Stimulated activated CD8-positive, alpha-beta memory T cell treated with anti-CD3 and anti-CD28 coated beads, Interleukin-15, amount 100 ng/mL, for 48 hours (primary cell): Measurements from ENCODE around the gene SFR1.

ENCODE experiments used
- DNase-seq, 2 donors: peaks; one replicate each; pipeline ENCODE4 v3.0.0-alpha.2; 2020; ENCODE audit warnings: low read depth in 2 of 2

SFR1 gene

DNA sequence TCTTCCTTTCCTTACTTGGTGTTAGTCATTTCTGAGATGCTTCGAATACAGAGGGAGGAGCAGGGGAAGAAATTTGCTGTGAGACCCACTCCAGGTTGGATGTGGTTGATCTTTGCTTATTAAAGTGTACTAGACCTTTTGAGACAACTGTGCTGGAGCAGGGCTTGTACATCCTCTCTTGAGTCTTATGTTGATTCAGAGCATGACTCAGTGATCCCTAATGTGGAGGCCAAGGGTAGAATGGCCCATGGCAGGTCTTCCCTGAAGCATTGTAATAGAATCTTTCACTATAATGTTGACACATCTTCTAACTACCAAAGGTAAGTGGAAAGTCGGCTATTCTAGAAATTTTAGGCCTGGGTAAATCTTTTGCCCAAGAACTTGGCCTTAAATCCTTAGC is 17.0 kb upstream of the SFR1 start:
- DNase-seq: no peak

DNA sequence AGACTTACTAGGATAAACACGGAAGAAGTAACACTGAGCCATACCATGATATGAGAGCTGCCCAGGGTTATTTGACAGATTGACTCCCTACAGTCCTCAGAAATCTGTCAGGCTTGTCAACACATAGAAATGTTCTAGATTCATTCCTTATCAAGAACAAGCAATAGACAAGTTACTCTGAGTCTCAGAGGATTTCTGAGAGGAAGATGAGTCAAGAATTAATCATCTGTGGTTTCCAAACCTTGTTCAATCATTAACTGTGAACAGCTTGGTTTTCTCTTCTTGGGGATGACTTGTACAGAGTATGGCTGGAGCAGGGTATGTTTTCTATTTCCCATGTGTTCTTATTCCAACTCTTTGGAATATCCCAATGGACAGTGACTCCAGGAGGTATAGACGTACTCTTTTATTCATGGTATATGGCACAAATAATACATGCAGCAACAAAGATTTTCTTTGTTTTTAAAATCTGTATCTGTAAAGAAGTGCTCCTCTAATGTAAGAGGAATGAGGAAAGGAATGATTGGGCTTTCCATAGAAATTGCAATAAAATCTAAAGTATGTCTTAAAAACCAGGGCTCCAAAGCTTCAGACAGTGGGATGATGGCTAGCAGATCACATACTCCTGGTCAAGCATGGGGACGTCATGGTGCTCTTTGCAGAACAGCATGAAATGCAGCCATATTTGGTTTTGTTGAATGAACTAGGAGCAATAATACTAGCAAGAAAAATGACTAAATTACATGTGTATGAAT is 11.9 kb upstream of the SFR1 start:
- DNase-seq: no peak

DNA sequence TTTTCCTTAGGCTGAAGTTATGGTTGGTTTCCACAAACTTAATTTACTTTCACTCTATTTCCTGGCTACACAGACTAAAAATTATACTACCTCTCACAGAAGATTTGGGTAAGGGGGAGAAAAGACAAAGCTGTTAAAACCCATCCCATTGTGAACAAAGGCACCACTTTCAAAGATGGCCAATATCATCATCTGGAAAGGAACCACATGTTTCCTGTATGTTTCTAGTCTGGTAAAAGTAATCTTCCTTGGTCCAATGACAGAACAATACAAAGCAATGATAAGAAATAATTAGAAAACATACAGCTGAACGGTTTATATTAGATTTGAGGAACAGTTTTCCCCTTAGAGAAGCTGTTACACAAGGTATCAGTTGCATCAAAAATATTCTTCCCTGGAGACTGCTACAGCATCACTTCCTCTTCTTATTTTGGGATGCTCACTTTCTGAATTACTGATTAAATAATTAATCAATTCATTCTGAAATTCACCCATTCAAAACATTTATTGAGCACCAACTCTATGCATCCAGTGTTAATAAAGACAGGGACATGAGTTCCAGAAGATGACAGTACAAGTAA is 8.5 kb upstream of the SFR1 start:
- DNase-seq: no peak

DNA sequence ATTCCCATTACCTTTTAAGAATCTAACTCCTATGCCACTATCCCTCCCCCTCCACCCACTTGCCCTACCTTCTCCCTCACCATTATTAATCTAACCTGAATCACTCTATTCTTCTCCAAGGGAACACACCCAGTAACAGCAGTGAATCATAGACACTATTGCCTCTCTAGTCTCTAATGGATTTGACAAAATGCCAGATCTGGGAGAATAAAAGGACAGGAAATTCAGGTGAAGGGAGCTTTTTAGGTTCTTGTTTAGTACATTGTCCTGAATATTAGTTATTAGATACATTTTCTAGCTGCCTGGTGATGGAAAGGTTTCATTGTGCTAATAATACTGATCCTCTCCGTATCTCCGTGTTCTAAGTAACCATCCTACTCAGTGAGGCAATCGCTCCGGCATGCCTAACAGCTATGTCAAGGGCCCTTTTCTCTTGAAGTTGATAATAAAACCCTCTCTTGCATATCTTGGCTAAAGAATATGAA is 4.1 kb upstream of the SFR1 start:
- DNase-seq: no peak

DNA sequence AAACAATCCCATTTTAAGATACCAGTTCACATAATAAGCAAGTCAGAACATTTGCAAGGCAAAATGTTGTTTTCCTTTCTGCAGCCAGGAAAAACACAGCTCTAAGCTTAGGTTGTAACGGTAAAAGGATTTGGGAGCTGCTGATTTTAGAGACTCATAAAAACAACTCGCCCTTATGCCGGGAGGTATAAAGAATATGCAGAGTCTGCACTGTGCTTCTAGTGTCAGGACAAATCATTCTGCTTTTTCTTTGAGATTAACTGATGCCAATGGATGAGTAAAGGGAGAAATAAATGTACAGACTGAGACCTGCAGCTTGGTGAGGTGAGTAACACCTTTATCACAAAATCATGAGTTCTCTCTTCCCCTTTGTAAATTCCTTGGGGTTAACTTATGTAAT is 2.0 kb upstream of the SFR1 start:
- DNase-seq: no peak

DNA sequence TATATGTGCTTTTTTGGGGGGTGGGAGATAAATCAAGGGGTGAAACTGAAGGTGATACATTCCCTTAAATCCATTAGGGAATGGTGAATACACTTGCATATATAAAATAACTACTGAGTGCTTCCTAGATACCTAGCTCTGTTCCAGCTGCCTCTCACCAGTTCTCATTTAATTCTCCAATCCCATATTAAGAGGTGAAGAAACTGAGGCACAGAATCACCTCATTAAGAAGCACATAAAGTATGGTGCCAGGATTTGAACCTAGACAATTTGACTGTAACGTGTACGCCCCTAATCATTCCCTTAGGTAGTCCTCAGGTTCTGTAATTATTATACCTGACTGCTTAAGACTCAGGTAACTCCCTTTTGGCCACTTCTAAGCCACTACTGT is 1.5 kb upstream of the SFR1 start:
- no peak for DNase-seq

DNA sequence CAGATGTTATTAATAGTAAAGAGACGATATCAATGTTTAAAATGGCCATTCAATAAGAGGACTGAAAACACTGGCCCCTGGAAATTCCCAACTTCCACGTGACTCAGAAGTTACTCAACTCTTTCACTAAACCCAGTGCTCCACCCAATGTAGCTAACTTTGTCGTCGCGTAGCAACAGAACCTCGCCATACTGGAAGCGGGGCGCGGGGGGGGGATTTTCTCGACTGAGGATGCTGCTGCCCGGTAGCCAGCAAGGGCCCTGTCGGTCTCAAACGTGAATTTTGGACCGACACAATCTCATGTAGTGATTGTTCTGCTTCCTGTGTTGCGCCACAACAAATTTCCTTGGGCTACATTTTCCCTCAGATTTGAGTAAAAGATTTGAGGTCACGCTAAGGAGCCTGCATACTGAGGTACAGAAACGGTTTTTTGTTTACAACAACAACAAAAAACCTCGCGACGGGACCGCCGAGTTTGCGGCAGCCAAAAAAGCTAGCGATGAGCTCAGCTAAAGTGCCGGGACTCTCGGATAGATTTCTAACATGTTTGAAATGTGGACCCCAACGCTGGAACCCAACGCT is 977 bp upstream of the SFR1 start:
- DNase-seq: peak; percentile 71 to 75

DNA sequence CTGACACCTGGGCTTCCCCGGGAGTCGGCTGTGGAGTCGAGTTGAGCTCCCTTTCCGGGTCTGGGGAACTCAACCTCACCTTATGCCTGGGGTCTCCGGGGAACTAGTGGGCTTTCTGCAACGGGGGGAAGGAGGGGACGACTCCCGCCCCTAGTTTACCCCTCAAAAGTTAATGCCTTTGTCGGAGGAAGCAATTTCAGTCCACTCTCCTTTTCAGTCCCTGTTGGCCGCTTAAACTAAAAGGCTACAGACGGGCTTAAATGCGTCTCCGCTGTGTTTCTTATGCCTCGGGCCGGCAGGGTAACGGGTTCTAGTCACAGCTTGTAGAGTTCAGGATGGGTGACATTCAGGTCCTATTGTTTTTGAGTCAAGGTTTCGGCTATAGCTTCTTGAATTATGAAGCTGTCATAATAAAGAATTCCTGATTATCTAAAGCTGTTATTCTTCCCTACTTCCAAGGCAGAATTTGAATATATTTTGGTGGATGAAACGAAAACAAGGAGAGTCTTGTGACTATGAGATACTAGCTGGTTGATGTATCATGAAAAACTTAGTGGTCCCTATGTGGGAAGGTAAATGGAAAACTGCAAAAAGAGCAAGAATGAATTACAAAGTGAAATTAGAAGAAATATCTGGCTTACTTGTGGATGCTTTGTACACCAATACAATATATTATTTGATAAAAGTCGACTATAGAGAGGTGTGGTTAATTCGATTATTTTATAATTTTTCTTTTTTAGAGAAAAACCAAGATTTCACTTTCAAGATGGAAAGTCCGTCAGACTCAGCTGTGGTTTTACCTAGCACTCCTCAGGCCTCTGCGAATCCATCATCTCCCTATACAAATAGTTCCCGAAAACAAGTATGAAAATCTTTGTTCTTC is 495 bp downstream of the SFR1 start:
- no peak for DNase-seq

DNA sequence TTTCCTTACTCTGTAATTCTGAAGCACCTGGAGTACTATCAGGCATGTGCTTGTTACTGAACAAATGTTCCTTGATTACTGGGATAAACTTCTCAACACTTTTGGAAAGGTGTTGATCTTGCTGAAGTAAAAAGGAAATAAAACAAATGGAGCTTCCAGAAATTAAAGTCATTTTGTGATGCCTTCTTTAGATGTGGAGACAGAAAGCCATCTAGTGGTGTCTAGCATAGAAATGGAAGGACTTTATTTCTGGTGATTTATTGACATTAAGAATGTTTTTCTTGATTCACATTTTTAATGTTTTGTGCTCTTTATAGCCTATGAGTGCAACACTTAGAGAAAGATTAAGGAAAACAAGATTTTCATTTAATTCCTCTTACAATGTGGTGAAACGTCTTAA is 1.4 kb downstream of the SFR1 start:
- DNase-seq: no peak

DNA sequence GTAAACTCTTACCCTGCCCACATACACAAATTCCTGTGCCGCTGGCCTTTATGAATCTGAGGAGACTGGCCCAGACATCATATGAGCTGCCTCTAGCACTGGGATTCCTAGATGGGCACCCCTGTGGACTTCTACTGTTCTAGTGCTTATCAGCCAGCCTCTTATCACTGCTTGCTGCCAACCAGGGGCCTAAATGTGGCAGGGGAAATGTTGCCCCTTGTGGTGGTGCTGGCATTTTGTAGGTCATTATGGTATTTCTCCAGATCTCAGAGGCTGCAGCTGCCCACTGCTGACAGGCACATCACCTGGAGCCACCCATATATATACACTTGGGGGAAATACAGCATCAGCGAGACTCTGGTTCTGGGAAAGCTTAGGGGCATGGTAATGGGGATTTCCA is 5.4 kb downstream of the SFR1 start:
- no peak for DNase-seq

DNA sequence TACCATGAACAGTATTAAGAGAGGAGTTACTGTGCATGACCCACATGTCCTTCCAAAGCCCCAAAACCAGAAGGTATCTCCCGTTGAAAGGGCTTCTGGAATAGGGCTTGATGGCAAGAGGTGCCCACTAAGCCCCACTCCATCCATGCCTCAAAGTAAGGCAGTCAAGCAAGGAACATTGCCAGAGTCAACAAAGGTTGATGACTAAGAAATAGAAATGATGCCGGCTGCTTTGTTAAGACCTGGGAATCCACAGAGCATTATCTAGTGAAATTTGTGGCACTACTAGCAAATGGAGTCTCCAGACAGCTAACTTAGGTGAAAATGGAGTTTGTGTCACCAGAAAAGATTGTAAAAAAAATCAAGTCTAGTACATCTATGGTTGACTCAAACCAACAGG is 6.2 kb downstream of the SFR1 start:
- DNase-seq: no peak

DNA sequence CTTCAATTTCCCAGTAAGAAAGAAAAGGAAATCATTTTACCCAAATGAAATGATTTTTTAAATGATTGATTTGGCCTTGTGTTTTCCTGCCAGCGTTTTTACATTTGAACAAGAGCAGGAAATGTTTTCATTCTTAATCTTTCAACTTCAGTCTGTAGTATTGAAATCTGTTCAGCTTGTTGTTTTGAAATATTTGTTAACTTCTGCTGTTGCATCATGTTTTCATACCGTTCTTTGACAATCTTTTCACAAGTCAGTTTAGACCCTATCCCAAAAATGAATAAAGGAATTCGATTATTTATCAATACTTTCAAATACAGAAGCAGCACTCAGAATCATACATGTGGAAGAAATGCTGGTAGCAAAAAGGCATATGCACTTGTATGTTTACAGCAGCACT is 8.1 kb downstream of the SFR1 start:
- DNase-seq: no peak

DNA sequence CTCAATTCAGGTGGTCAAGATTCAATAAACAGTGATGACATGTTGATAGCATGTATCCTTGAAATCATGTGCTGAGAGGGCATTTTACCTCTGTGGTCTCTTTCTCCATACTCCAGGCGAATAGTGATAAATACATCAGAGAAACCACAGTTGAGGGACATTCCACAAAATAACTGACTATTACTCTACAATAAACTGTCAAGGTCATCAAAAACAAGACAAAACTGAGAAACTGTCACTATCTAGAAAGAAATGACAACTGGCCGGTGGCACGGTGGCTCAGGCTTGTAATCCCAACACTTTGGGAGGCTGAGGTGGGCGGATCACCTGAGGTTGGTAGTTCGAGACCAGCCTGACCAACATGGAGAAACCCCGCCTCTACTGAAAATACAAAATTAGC is 16.2 kb downstream of the SFR1 start:
- DNase-seq: no peak

DNA sequence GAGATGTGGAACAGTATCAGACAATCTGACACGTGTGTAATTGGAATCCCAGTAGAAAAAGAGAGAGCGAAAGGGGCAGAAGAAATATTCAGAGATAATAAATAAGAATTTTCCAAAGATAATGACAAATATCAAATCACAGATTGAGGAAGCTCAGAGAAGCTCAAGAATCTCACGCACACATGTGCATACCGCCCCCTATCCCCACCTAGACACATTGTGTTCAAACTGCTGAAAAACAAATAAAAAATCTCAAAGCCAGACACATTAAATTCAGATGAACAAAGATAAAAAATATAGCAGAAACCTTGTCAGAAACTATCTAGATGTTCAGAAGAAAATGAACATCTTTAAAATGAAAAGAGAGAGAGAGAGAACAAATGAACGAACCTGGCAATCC is 17.2 kb downstream of the SFR1 start:
- DNase-seq: no peak

DNA sequence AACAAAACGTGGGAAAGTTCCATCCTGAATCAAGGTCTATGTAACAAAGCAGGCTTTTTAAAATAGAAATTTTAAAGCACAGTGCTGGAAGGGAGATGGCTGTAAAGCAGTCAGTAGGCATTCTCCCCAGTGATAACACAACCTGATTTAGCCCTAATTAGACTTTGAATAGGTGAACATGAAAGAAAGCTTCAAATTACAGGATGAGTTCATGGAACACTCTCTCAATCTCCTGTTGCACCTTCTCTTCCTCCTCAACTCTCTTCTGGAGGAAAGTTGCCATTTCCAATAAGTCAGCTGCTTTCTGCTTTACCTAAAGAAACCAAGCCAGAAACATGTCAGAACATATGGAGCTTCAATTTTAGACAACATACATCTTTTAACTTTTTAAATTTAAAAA is 20.1 kb downstream of the SFR1 start:
- no peak for DNase-seq

DNA sequence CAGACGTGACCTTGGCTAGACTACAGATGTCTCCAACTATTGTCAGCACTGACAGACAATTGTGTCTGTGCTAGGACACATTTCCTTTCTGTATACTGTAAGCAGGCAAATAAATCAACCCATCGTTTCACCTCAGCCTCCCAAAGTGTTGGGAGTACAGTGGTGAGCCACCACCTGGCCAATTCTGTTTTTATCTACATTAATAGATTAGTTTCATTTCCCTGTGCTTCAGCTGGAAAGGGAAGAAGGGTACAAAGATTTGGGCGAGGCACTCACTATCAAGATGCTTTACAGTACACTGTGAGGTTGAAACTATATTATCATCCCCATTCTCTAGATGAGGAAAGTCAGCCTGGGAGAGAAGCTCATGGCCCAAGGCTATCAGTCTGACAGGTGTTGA is 21.9 kb downstream of the SFR1 start:
- DNase-seq: no peak

DNA sequence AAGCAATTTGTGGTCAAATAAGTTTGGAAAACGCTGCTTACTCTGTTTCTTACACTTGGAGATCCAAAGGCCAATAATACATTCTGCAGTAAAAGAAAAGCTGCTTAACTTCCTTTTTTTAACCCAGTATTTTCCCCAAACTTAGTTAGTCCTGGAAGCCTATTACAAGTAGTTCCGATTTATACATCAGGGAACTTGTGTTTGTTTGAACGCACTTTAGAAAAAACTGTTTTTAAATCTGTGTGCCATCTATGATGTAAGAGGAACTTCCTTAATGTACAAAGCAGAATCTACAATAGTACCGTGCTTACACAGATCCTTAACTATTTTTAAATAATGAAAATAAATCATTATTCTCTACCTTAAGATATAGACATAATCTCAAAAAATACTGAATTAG is 23.0 kb downstream of the SFR1 start:
- no peak for DNase-seq

DNA sequence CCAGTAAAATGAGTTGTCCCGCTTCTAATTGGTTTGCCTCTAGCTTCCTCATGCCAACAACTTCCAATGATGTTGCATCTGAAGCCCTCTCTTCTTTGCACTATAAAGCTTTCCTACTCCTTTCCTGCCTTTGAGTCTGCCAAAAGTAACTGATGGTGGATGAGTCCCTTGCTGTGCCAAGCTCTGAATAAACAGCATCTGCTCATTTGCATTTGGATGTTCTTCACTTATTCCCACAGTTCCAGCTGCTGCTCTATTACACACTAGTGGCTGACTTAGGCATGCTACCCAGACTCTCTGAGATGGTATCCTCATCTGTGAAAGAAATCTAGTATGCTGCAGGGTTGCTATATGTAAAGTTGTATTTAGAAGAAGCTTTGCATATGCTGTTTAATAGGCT is 24.9 kb downstream of the SFR1 start:
- no peak for DNase-seq

DNA sequence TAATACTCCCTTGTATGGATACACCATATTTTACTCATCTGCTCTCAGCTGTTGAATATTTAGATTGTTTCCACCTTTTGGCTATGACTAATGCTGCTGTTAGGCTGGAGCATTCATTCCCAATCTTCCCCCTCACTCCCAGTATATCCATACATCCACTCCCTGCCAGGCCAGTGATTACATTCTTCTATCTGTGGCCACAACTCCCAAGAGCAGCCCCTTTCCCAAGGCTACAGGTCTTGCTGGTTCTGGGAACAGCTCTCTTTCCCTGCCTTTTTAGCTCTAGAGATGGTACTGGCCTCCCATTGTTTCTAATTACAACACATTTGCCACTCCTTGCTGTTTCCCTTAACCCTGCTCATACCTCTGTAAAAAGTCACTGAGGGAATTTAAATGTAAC is 28.2 kb downstream of the SFR1 start:
- DNase-seq: no peak

DNA sequence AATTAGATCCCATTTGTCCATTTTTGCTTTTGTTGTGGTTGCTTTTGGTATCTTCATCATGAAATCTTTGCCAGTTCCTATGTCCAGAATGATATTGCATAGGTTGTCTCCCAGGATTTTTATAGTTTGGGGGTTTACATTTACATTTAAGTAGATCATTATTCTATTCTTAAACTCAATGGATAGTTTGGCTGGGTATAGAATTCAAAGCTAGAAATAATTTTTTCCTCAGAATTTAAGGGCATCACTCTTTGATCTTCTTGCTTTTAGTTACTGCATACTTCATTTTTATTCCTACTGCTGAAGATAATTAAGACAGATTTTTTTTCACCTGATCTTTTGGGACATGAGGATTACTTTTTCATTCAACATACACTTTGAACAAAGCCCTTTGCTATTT is 29.8 kb downstream of the SFR1 start:
- no peak for DNase-seq

DNA sequence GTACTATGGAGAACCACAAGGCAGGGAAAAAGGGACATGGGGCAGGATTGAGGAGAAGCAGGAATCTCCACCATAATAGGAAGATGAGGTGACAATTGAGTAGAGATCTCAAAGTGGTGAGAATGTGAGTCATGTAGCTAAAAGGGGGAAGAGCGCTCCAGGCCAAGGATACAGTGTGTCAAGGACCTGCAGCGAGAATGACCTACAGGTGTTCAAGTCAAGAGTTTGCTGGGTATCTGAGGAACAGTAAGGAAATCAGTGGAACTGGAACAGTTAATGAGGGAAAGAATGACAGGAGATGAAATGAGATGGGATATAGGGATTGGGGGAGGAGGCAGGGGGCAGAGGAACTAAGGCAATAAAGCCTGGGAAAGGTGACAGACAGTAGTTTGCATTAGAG is 33.6 kb downstream of the SFR1 start:
- no peak for DNase-seq

DNA sequence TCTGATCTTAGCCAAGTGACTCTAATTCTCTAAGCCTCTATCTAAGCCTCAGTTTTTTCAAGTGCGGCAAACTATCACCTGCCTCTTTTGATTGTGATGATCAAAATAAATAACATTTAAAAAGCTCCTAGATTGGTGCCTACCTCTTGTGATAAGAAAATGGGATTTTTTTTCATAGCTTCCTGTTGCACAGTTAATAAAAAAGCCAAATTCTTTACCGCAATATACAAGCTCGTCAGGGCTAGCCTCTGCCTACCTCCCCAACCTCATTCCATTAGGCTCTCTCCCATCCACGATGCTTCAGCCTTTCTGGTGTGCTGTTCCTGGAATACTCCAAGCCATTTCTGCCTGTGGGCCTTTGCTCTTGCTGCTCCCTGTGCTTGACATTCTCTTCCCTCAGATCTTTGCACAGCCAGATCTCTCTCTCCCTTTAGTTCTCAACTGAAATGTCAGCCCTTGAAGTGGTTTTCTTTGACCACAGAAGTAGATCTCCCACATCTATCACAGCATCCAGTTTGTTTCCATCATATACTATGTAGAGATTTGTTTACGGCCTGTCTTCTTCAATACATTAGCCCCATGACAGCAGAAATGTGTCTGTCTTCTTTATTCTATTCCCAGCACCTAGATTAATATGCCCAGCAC is 48.8 kb downstream of the SFR1 start:
- DNase-seq: no peak
